ENCODE results near the gene FHAD1. TPM values are rescaled to one million over a fixed set of nuclear protein-coding genes. Genes with fewer than 3 reads are reported as not detected.

Gene FHAD1
- total RNA-seq, 1 experiment from 2014 or later, result 1.9 TPM

DNA sequence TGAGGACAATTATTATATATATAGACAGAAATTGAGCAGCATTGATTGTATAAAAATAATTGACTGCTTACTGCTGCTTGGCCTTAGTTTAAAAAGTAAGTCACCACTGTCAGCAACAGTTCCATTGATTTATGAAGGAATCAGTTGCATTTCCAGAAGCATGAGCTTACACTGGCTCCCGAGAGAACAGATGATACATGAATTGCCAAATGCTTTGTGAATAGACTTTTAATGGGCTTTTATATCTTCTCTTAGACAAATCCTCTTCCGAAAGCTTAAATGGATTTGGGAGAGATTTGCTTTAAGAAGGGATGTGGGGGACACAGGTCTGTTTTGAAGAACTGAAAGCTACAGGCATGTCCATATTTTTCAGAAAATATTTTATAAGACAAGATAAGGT, 7.5 kb downstream of the FHAD1 start:
- Histone ChIP-seq H3K9ac (ENCODE audit: extremely low read depth, insufficient read length, low read length) (no peak overlapping the region), H4K20me1 (ENCODE audit: control insufficient read depth, insufficient read depth, insufficient read length) (no peaks in the 10 kb centered on the region), H3K23ac (ENCODE audit: insufficient read length, low read depth, low read length) (no peak overlapping the region), H2BK12ac (ENCODE audit: insufficient read length, low read depth, low read length) (no peak overlapping the region), H4K5ac (ENCODE audit: insufficient read length, low read depth, low read length) (no peak overlapping the region), H2BK20ac (ENCODE audit: low read depth, low read length, poor library complexity, severe bottlenecking) (no peak overlapping the region), H3K4me1 (ENCODE audit: insufficient read depth, low read length) (no peaks in the 10 kb centered on the region), H3K23me2 (ENCODE audit: insufficient read length, low read depth, low read length, poor library complexity, severe bottlenecking) (no peaks in the 10 kb centered on the region), H3K27ac (ENCODE audit: insufficient read length, low read depth, low read length) (no peak overlapping the region), H4K8ac (replicated peaks; ENCODE audit: insufficient read length, low read depth, low read length) (no peak overlapping the region), H3K79me2 (ENCODE audit: insufficient read depth, low read length) (no peaks in the 10 kb centered on the region), H2BK15ac (ENCODE audit: low read depth, low read length) (no peak overlapping the region), H2AK5ac (ENCODE audit: insufficient read length, low read length) (no peak overlapping the region), H2BK120ac (ENCODE audit: low read depth, low read length, poor library complexity, severe bottlenecking) (no peak overlapping the region), H4K91ac (ENCODE audit: insufficient read length, low read depth, low read length) (no peak overlapping the region), H3K4ac (ENCODE audit: low read depth, low read length) (no peak overlapping the region), H3K9me3 (ENCODE audit: control insufficient read depth, low read depth, low read length) (no peaks in the 10 kb centered on the region), H3K79me1 (ENCODE audit: insufficient read depth, low read depth, low read length, poor library complexity, severe bottlenecking) (no peaks in the 10 kb centered on the region), H3T11ph (ENCODE audit: low read length) (no peak overlapping the region), H3K27me3 (ENCODE audit: insufficient read depth, low read length) (no peaks in the 10 kb centered on the region), H3K4me2 (ENCODE audit: insufficient read depth, insufficient read length, low read length) (no peak overlapping the region), H2BK5ac (ENCODE audit: insufficient read length, low read length) (no peak overlapping the region), H3K56ac (ENCODE audit: insufficient read length, low read depth, low read length) (no peak overlapping the region), H3K14ac (ENCODE audit: insufficient read depth, low read length) (no peak overlapping the region), H2AFZ (ENCODE audit: low read length) (no peak overlapping the region), H3K18ac (ENCODE audit: insufficient read length, low read depth, low read length) (no peak overlapping the region)
- H3K4me1 Mint-ChIP-seq, result peaks cover 3 to 4% of the 10 kb centered on the region in 2 experiments; a peak in 3 of 4 replicates
- no peaks in the 10 kb centered on the region; a peak in 1 of 7 replicates for H3K36me3 Mint-ChIP-seq (ENCODE audit: insufficient read depth in 1 of 3, low read depth in 3 of 3)
- H3K27me3 Mint-ChIP-seq (ENCODE audit: low read depth), result peaks cover 12% of the 10 kb centered on the region
- H3K27ac Mint-ChIP-seq, result no peak overlapping the region
- WGBS (ENCODE audit: extremely low coverage, insufficient read length, low lambda C conversion rate), result no CpG with 5 or more reads among the region's 2 CpGs
- no peak overlapping the region for H3K4me3 Mint-ChIP-seq
- DNase-seq, result no peak
- H3K9me3 Mint-ChIP-seq, result no peaks in the 10 kb centered on the region; a peak in 1 of 5 replicates
- TF ChIP-seq, protein P1, sequence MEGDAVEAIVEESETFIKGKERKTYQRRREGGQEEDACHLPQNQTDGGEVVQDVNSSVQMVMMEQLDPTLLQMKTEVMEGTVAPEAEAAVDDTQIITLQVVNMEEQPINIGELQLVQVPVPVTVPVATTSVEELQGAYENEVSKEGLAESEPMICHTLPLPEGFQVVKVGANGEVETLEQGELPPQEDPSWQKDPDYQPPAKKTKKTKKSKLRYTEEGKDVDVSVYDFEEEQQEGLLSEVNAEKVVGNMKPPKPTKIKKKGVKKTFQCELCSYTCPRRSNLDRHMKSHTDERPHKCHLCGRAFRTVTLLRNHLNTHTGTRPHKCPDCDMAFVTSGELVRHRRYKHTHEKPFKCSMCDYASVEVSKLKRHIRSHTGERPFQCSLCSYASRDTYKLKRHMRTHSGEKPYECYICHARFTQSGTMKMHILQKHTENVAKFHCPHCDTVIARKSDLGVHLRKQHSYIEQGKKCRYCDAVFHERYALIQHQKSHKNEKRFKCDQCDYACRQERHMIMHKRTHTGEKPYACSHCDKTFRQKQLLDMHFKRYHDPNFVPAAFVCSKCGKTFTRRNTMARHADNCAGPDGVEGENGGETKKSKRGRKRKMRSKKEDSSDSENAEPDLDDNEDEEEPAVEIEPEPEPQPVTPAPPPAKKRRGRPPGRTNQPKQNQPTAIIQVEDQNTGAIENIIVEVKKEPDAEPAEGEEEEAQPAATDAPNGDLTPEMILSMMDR (conservative IDR thresholded peaks at IDR 0.05), result no peak
